ENCODE results near the gene TECPR2.

The TECPR2 gene

DNA sequence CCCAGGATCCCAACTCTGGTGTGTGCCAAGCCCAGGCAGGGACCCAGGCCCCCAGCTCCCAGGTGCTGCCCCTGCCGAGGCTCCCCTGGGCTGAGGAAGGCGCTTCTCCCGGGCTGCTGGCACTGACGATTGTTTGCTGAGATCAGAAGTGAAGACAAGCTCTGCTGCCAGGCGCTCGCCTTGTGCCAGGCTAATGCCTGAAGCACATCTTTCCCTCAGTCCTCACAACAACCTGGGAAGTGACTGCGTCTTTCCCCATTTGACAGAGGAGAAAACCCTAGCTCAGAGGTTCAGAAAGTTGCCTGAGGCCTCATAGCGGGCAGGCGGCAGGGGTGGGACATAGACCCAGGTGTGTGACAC lies 110.0 kb downstream of the TECPR2 start:
- no peaks in the 10 kb centered on the region for H4K20me1 ChIP-seq (ENCODE audit: control insufficient read depth, insufficient read depth, low read depth, low read length)
- TF ChIP-seq EZH2phosphoT487 (IDR thresholded peaks at IDR 0.05; ENCODE audit: borderline replicate concordance, low read length): no peak
- TF ChIP-seq, protein P1, sequence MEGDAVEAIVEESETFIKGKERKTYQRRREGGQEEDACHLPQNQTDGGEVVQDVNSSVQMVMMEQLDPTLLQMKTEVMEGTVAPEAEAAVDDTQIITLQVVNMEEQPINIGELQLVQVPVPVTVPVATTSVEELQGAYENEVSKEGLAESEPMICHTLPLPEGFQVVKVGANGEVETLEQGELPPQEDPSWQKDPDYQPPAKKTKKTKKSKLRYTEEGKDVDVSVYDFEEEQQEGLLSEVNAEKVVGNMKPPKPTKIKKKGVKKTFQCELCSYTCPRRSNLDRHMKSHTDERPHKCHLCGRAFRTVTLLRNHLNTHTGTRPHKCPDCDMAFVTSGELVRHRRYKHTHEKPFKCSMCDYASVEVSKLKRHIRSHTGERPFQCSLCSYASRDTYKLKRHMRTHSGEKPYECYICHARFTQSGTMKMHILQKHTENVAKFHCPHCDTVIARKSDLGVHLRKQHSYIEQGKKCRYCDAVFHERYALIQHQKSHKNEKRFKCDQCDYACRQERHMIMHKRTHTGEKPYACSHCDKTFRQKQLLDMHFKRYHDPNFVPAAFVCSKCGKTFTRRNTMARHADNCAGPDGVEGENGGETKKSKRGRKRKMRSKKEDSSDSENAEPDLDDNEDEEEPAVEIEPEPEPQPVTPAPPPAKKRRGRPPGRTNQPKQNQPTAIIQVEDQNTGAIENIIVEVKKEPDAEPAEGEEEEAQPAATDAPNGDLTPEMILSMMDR (IDR thresholded peaks at IDR 0.05; ENCODE audit: low read depth, low read length, poor library complexity, severe bottlenecking): no peak
- no peak overlapping the region for H3K4me2 ChIP-seq (ENCODE audit: low read length)
- no peak overlapping the region for H3K4me3 ChIP-seq (ENCODE audit: low read length)
- H3K79me2 ChIP-seq (ENCODE audit: control insufficient read depth, low read length): no peaks in the 10 kb centered on the region
- no peaks in the 10 kb centered on the region for H3K9me2 ChIP-seq (replicated peaks; ENCODE audit: control insufficient read depth, low read length)
- H3K27me3 ChIP-seq (ENCODE audit: control insufficient read depth, low read length): no peaks in the 10 kb centered on the region
- H3K9me3 ChIP-seq (ENCODE audit: control insufficient read depth, insufficient read depth, low read length): no peaks in the 10 kb centered on the region
- no peak overlapping the region for H3K27ac ChIP-seq (ENCODE audit: low read depth, low read length)
- 0 out of 2 replicates have a peak, but pooled peaks cover 3% of the 10 kb centered on the region for H3K36me3 ChIP-seq (ENCODE audit: control insufficient read depth, low read length)
- no peaks in the 10 kb centered on the region for H3F3A ChIP-seq (ENCODE audit: control insufficient read depth, insufficient read depth)
- H3K4me1 ChIP-seq (ENCODE audit: control insufficient read depth, low read length): no peaks in the 10 kb centered on the region

DNA sequence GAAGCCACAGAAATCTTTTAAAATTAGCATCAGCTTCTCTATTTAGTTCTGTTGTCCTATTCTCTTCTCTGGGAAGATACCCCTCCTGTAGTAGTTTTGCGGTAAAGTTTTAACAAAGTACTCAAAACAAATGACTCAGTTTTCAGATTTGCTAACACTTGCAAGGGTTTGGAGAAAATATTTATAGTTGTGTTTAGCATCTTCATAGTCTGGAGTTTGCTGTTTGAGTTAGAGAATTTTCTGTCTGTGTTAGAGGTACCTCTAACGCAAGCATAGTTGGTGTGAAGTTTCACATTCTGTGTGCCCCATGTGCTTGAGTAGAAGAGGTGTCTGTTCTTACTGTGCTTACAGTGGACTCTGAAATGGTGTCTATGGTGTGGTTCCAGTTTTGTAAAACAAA lies 110.8 kb downstream of the TECPR2 start:
- Histone ChIP-seq H3K36me3 (ENCODE audit: control insufficient read depth, low read length) (0 out of 2 replicates have a peak, but pooled peaks cover 3% of the 10 kb centered on the region), H3F3A (ENCODE audit: control insufficient read depth, insufficient read depth) (no peaks in the 10 kb centered on the region), H4K20me1 (ENCODE audit: control insufficient read depth, insufficient read depth, low read depth, low read length) (no peaks in the 10 kb centered on the region), H3K4me1 (ENCODE audit: control insufficient read depth, low read length) (no peaks in the 10 kb centered on the region), H3K9me3 (ENCODE audit: control insufficient read depth, insufficient read depth, low read length) (no peaks in the 10 kb centered on the region), H3K4me3 (ENCODE audit: low read length) (no peak overlapping the region), H3K27ac (ENCODE audit: low read depth, low read length) (no peak overlapping the region), H3K27me3 (ENCODE audit: control insufficient read depth, low read length) (no peaks in the 10 kb centered on the region), H3K79me2 (ENCODE audit: control insufficient read depth, low read length) (no peaks in the 10 kb centered on the region), H3K4me2 (ENCODE audit: low read length) (no peak overlapping the region), H3K9me2 (replicated peaks; ENCODE audit: control insufficient read depth, low read length) (no peaks in the 10 kb centered on the region)
- TF ChIP-seq, protein P1 (IDR thresholded peaks at IDR 0.05; ENCODE audit: low read depth, low read length, poor library complexity, severe bottlenecking): no peak
- no peak for TF ChIP-seq EZH2phosphoT487 (IDR thresholded peaks at IDR 0.05; ENCODE audit: borderline replicate concordance, low read length)

DNA sequence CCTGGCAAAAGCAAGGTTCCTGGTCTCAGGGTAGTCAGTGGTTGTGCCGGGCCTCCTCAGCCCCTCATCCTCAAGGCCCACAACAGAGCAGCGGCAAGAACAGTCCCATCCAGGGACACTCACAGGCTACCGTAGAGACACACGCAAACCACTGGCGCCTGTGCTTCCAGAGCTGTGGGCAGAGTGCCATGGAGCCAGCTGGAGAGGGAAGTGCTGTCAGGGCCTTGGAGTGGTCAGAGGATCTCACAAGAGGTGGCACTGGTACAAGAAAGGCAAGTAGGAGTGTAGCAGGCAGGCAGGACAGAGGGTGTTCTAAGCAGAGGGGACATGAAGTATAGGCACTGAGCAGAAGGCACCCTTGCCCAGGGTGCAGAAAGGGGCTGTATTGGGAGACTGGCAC lies 112.2 kb downstream of the TECPR2 start:
- Histone ChIP-seq H3F3A (ENCODE audit: control insufficient read depth, insufficient read depth) (no peaks in the 10 kb centered on the region), H3K9me3 (ENCODE audit: control insufficient read depth, insufficient read depth, low read length) (no peaks in the 10 kb centered on the region), H3K9me2 (replicated peaks; ENCODE audit: control insufficient read depth, low read length) (no peaks in the 10 kb centered on the region), H3K36me3 (ENCODE audit: control insufficient read depth, low read length) (no peaks in the 10 kb centered on the region), H3K27ac (ENCODE audit: low read depth, low read length) (no peak overlapping the region), H4K20me1 (ENCODE audit: control insufficient read depth, insufficient read depth, low read depth, low read length) (no peaks in the 10 kb centered on the region), H3K4me1 (ENCODE audit: control insufficient read depth, low read length) (no peaks in the 10 kb centered on the region), H3K27me3 (ENCODE audit: control insufficient read depth, low read length) (no peaks in the 10 kb centered on the region), H3K4me3 (ENCODE audit: low read length) (no peak overlapping the region), H3K79me2 (ENCODE audit: control insufficient read depth, low read length) (no peaks in the 10 kb centered on the region), H3K4me2 (ENCODE audit: low read length) (no peak overlapping the region)
- TF ChIP-seq, protein P1 (IDR thresholded peaks at IDR 0.05; ENCODE audit: low read depth, low read length, poor library complexity, severe bottlenecking): no peak
- TF ChIP-seq EZH2phosphoT487 (IDR thresholded peaks at IDR 0.05; ENCODE audit: borderline replicate concordance, low read length): no peak

DNA sequence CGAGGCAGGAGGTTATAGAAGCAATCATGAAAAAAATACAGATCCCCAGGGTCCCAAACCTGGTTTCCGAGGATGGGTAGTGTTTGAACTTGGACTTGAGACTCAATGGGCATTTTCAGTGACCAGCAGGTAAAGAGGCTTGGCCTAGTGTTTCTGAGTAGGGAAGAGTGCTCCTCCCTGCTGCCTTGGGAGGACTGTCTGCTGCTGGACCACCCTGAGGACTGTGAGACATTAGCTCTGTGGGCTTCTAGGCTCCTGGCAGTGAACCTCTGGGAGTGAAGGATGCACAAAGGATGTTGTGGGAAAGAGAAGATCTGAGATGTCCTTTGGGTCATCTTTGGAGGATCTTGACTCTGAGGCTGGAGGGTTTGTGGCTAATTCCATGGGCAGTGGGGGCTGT lies 116.4 kb downstream of the TECPR2 start:
- H3K4me2 ChIP-seq (ENCODE audit: low read length): no peak overlapping the region

More for the DNA sequence above, 116.4 kb downstream of the TECPR2 start:
- H3K4me1 ChIP-seq (ENCODE audit: control insufficient read depth, low read length): no peaks in the 10 kb centered on the region
- no peaks in the 10 kb centered on the region for H3K36me3 ChIP-seq (ENCODE audit: control insufficient read depth, low read length)
- no peaks in the 10 kb centered on the region for H3K27me3 ChIP-seq (ENCODE audit: control insufficient read depth, low read length)
- no peaks in the 10 kb centered on the region for H3K9me2 ChIP-seq (replicated peaks; ENCODE audit: control insufficient read depth, low read length)
- TF ChIP-seq EZH2phosphoT487 (IDR thresholded peaks at IDR 0.05; ENCODE audit: borderline replicate concordance, low read length): no peak
- TF ChIP-seq, protein P1 (IDR thresholded peaks at IDR 0.05; ENCODE audit: low read depth, low read length, poor library complexity, severe bottlenecking): no peak
- H3F3A ChIP-seq (ENCODE audit: control insufficient read depth, insufficient read depth): no peaks in the 10 kb centered on the region
- H3K79me2 ChIP-seq (ENCODE audit: control insufficient read depth, low read length): no peaks in the 10 kb centered on the region
- no peaks in the 10 kb centered on the region for H3K9me3 ChIP-seq (ENCODE audit: control insufficient read depth, insufficient read depth, low read length)
- no peak overlapping the region for H3K4me3 ChIP-seq (ENCODE audit: low read length)
- H3K27ac ChIP-seq (ENCODE audit: low read depth, low read length): no peak overlapping the region
- no peaks in the 10 kb centered on the region for H4K20me1 ChIP-seq (ENCODE audit: control insufficient read depth, insufficient read depth, low read depth, low read length)

All from DOHH2 (cell line).